Fibroblast of the aortic adventitia (primary cell): ENCODE measurements around the gene GDF3. TPM values are rescaled to one million over a fixed set of nuclear protein-coding genes. Genes with fewer than 3 reads are reported as not detected.

ENCODE experiments used
- DNase-seq: peaks from one replicate; pipeline ENCODE4 v3.0.0-alpha.2; 2010; ENCODE audit warnings: low read depth
- H3K4me3 ChIP-seq: 2 replicates; pipeline ENCODE4 v1.5.1; 2011; ENCODE audit warnings: low read depth, mild to moderate bottlenecking, control low read depth, low read length, moderate library complexity
- total RNA-seq: library from RNA; depleted of rRNA; stranded (reverse); fragments of >200 nt; gene quantifications from 2 replicates; pipeline ENCODE4 v1.2.3, GENCODE V29; 2012; ENCODE audit warnings: low replicate concordance
- TF ChIP-seq, protein P1 (sequence below): IDR thresholded peaks from 2 replicates; pipeline ENCODE4 v1.5.1; 2011; ENCODE audit warnings: mild to moderate bottlenecking, low read length, control low read depth, inconsistent platforms; ENCODE audit not compliant: insufficient read depth

GDF3 gene
- total RNA-seq, 1 donor = not detected

DNA sequence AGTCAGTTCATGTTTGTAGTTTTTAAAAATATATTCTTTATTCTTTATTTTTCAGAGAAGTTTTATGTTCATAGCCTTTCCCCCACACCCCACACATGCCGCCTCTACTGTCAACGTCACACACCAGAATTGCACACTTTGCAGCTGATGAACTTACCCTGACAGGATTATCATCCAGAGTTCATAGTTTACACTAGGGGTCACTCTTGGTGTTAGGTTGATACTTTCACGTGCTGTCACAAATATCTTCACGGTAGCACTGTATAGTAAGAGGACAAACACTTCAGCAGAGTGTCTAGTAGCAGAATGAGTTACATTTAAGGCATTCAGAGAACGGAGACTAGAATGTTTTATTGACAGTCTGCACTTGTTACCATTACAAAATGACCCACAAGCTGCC lies 20.8 kb upstream of the GDF3 start:
- H3K4me3 ChIP-seq = no peak overlapping the region
- TF ChIP-seq, protein P1, sequence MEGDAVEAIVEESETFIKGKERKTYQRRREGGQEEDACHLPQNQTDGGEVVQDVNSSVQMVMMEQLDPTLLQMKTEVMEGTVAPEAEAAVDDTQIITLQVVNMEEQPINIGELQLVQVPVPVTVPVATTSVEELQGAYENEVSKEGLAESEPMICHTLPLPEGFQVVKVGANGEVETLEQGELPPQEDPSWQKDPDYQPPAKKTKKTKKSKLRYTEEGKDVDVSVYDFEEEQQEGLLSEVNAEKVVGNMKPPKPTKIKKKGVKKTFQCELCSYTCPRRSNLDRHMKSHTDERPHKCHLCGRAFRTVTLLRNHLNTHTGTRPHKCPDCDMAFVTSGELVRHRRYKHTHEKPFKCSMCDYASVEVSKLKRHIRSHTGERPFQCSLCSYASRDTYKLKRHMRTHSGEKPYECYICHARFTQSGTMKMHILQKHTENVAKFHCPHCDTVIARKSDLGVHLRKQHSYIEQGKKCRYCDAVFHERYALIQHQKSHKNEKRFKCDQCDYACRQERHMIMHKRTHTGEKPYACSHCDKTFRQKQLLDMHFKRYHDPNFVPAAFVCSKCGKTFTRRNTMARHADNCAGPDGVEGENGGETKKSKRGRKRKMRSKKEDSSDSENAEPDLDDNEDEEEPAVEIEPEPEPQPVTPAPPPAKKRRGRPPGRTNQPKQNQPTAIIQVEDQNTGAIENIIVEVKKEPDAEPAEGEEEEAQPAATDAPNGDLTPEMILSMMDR = no peak
- DNase-seq = no peak

DNA sequence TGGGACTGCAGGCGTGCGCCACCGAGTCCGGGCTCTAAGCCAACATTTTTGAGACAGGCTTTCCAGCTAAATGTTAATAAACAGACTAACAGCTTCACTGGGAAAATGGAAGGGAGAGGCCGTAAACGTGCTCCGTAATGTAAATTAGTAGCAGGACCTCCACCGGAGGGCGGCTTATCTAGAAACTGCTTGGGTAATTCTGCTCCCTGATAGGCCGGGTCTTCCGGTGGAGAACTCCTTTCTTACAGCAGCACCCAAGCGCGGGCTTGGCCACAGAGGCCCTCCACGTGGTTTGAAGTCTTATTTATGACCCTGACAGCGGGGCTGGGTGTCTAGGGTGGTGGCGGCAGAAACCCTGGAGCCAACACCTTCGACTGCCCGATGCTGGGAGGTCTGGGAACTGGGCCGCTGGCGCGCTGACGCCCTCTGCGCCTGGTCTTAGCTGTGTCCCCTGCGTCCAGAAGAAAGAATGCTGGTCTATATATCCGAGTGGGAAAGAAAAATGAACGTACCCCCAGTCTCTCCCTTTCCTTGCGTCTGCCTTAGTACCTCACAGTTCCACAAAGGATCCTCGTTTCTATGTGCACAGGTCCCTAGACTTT lies 17.4 kb upstream of the GDF3 start:
- no peak for DNase-seq
- no peak overlapping the region for H3K4me3 ChIP-seq
- TF ChIP-seq, protein P1 = no peak

DNA sequence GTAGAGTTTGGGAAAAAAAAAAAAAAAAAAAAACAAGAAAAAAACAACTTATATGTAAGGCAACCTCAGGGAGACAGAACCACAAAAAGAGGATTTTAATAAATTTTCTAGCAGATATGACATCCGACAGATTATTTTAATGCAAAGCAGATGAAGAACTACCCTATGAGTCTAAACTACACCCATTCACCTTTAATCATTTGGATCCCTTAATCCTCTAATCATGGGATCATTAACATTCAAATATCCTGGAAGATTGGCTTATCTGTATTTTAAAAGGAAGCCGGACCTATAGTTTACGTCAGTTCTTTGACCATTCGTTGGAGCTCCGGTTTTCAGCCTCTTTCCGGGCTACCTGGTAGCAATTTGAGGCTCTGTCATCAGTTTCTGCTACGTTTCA lies 15.6 kb upstream of the GDF3 start, which contains the start of gene DPPA3:
Gene DPPA3, plus strand, starts transcription at position 301 of the 400 bp plus-strand sequence. CDS start 138 bp downstream, outside the sequence.
- TF ChIP-seq, protein P1 = no peak
- H3K4me3 ChIP-seq = no peak within 1 kb of the TSS
- no peak for DNase-seq

DNA sequence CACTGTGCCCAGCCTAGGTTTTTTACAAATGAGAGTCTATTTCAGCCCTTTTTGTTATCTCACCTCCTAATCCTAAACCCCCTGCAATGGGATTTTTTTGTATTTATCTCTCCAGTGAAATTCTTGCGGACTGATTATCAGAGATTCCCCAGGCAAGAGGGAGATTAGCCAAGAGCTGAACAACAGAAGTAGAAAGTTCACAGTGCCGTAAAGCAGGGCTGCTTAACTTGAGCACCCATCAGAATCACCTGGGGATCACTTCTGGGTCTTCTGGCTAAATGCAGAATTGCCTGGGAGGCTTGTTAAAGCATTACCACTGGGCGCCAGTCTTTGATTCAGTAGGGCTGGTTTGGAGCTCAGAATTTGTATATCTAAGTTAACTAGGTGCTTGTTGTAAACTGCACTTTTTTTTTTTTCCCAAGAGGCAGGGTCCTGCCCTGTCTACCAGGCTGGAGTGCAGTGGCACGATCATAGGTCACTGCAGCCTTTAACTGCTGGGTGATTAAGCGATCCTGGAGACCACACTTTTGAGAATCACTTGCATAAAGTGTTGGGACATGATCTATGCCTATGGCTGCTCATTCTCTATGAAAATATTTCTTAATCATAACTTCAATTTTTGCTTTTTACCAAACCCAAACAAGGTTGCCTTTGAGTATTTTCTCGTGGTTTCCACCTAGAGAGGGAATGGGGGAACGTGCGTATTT lies 14.5 kb upstream of the GDF3 start:
- DNase-seq = no peak
- no peak overlapping the region for H3K4me3 ChIP-seq
- TF ChIP-seq, protein P1 = no peak

DNA sequence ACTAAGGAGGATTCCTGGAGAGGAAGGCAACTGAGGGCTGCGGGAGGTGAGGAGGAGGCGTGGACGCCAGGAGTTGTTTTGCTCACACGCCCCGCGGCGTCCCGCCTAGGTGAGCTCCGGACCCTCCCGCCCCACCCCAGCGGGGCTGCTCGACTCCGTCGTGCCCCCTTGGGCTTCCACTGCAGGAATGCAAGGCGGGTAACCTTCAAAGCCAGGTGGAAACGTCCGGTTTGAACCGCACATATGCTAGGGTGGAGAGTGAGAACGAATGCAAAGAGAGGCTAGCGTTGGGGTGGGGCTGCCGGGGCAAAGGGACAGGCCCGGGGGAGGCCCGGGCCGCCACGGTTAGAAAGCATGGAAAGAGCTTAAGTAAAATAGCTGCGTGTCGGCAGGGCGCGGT lies 10.3 kb upstream of the GDF3 start:
- TF ChIP-seq, protein P1 = no peak
- no peak overlapping the region for H3K4me3 ChIP-seq
- DNase-seq = no peak

DNA sequence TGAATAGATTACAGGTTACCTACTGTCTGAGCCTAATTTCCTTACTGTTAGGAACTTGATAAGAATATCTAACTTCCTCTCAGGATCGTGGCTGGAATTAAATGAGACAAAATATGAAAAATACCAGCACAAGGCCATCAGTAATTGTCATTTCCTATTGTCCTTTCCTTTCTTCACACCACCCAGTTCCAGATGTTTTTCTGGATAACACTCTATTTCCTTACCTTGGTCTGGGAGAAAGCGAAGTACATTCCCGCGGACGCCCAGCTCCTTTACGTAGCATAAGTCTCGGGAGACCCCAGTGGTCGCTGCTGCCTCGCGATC lies 376 bp downstream of the GDF3 start:
- no peak for DNase-seq
- no peak overlapping the region for H3K4me3 ChIP-seq
- TF ChIP-seq, protein P1 = no peak
